SU-DHL-6 (cell line): ENCODE results near the gene PBRM1.

Experiments used
- EZH2phosphoT487 ChIP-seq: fragments of 200-600 bp; sonication (generic), shearing (Covaris generic); conservative IDR thresholded peaks from 2 replicates; pipeline ENCODE4 v1.6.1; 2018; ENCODE audit warnings: mild to moderate bottlenecking, antibody characterized with exemption, low read length, moderate library complexity, mixed read lengths
- TF ChIP-seq, protein P1 (sequence below): fragments of 200-600 bp; sonication (generic); IDR thresholded peaks from one replicate; pipeline ENCODE4 v1.5.1; 2017; ENCODE audit warnings: antibody characterized with exemption, mild to moderate bottlenecking, low read length, moderate library complexity; ENCODE audit not compliant: insufficient read depth, poor library complexity, severe bottlenecking

DNA sequence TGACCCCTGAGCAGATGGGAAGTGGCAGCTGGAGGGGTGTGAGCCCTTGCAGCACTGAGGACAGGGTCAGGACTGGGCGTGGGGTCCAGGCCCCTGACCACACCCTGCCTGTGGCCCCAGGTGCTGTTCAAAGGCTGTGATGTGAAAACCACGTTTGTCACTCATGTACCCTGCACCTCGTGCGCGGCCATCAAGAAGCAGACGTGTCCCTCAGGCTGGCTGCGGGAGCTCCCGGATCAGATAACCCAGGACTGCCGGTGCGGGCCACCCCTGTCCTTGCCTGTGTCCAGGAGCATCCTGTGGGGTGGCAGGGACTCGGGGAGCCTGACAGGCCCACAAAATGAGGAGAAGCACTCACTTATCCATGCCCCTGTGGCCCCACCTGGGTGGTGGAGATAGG is 184.7 kb downstream of the PBRM1 start:
- TF ChIP-seq, protein P1, sequence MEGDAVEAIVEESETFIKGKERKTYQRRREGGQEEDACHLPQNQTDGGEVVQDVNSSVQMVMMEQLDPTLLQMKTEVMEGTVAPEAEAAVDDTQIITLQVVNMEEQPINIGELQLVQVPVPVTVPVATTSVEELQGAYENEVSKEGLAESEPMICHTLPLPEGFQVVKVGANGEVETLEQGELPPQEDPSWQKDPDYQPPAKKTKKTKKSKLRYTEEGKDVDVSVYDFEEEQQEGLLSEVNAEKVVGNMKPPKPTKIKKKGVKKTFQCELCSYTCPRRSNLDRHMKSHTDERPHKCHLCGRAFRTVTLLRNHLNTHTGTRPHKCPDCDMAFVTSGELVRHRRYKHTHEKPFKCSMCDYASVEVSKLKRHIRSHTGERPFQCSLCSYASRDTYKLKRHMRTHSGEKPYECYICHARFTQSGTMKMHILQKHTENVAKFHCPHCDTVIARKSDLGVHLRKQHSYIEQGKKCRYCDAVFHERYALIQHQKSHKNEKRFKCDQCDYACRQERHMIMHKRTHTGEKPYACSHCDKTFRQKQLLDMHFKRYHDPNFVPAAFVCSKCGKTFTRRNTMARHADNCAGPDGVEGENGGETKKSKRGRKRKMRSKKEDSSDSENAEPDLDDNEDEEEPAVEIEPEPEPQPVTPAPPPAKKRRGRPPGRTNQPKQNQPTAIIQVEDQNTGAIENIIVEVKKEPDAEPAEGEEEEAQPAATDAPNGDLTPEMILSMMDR: no peak
- no peak for TF ChIP-seq EZH2phosphoT487
